Measurements from ENCODE around the gene MSH3.

- TF ChIP-seq CTCF (IDR thresholded peaks at IDR 0.05; ENCODE audit: low read length) (no peak), EZH2phosphoT487 (IDR thresholded peaks at IDR 0.05; ENCODE audit: low read length) (no peak)
These were observed 34.4 kb downstream of the MSH3 start for GRCh38 chr5:80688648-80689420.
